Measurements from ENCODE around the gene PDCD2L.
"Not testable (repeated sequence)": the region's sequence is repeated elsewhere in the genome, so short reads cannot be mapped to it uniquely, and the experiment has no call there.

The PDCD2L gene

GRCh38 chr19:34411216-34411615 is 7.0 kb downstream of the PDCD2L start:
- no peak for DNase-seq (ENCODE audit: low spot score)

DNA sequence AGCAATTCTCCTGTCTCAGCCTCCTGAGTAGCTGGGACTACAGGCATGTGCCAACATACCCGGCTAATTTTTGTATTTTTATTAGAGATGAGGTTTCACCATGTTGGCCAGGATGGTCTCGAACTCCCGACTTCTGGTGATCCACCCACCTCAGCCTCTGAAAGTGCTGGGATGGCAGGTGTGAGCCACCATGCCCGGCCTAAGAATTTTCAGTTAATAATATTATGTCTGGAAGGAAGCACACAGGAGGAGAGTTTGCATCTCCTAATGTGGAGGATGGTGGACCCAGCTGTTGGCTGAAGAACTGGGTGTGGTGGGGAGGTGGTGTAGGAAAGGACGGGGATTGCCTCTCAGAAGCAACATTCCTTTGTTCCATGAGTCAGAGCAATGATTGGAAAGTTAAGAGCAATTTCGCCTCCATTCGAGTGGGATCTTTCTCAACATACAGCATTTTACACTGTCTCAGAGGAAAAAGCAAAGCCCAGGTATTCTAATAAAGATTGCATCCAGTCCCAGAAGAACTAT is 11.9 kb downstream of the PDCD2L start:
- DNase-seq (ENCODE audit: low spot score): no peak

GRCh38 chr19:34418300-34418699 is 14.1 kb downstream of the PDCD2L start:
- no peak for DNase-seq (ENCODE audit: low spot score)

DNA sequence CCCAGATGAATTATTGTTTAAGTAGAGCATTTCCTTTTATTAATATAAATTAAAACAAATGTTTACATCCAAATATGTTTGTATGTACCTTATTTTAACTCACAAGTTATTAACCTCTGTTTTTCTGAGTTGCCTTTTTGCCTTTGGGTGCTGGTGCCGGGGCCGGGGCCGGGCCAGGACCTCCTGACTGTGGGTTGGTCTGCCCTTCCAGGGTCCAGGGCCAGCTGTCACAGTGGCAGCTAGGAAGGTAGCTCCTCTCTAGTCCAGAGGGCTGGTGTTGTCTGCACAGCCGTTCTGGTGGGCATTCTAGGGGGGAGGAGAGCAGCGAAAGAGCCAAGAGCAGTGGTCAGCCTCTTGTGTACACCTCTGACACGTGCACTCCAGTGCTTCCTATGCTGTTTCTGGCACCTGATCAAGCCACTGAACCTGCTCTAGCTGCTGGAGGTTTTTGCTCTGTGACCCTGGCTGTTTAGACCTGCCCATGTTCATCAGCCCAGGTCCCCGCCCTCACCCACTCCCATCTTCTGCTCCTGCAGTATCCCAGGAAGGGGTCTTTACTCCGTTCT is 22.0 kb downstream of the PDCD2L start:
- no peak for DNase-seq (ENCODE audit: low spot score)

DNA sequence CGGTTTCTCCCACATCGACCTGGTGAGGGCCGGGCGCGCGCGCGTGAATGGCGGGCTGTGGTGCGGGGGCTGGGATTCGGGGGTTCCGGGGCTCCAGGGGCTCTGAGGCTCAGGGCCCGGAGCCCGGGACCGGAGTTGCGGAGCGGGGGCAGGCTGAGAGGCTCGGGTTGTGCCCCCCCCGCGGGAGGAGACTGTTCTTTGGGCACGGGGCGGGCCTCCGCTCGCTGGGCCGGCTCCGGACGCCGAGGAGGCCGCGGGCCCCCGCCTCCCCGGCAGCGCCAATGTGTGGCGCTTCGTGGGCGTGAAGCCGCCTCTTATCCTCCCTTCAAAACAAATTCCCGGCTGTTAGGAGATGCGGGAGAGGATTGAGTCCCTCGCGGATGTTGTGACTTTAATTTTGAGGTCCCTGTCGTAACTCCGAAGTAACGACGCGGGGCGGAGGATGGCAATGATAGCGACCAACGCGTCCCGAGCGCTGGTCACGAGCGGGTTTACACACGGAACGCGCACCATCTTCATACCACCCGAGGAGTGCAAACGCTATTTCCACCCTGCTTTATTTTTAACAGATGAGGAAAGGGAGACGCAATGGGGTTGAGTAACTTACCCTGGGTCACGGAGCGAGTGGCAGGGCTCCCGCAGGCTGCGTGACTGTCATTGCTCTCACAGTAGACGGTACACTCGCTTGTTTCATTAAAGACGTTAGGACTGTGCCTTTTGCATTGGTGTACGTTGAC is 24.5 kb downstream of the PDCD2L start:
- peak; percentile 58 for DNase-seq (ENCODE audit: low spot score)

DNA sequence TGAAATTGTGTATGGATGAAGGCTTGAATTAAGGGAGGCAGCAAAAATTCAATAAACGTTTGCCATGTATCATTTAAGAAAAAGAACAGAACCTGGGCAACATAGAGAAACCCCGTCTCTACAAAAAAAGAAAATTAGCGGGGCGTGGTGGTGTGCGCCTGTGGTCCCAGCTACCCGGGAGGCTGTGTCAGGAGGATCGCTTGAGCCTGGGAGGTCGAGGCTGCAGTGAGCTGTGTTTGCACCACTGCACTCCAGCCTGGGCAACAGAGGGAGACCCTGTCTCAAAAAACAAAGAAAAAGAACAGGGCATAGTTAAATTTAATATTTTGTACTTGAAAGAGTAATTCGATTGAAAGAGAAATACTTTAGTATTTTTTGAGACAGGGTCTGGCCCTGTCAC is 25.4 kb downstream of the PDCD2L start:
- DNase-seq (ENCODE audit: low spot score): no peak

DNA sequence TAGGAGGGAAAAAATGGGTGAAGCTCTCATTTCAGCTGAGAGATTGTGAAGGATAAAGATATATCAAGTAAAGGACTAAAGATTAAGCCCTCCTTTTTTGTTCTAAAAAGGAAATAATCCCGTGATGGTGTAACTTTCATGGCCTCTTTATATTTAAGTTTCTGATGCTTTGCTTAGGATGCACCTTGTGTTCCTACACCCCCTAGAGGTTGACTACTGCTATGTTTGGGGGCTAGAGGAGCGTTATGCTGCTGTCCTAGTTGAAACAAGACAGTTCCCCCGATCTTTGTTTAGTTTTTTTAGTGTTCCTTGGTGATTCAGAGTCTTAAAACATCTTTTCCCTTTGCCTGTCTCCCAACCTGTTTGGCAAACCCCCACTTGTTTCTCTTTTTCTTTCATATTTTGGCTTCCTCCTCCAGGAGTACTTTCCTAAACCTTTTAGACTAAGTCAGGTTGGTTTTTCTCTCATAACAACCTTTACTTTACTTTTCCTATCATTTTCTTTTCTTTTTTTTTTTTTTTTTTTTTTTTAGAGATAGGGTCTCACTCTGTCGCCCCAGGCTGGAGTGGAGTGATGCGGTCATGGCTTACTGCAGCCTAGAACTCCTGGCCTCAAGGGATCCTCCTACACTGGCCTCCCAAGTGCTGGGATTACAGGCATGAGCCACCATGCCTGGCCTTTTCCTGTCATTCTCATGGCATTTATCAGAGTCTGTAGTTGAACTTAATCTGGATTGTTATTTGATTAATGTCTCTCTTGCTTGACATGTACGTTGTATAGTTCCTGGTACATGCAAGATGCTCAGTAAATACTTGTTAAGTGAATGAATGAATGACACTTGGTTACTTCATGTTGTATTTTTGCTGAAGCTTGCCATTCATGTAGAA is 26.8 kb downstream of the PDCD2L start:
- DNase-seq (ENCODE audit: low spot score): peak; percentile 59

GRCh38 chr19:34431681-34432402 is 27.6 kb downstream of the PDCD2L start:
- DNase-seq (ENCODE audit: low spot score): no peak

DNA sequence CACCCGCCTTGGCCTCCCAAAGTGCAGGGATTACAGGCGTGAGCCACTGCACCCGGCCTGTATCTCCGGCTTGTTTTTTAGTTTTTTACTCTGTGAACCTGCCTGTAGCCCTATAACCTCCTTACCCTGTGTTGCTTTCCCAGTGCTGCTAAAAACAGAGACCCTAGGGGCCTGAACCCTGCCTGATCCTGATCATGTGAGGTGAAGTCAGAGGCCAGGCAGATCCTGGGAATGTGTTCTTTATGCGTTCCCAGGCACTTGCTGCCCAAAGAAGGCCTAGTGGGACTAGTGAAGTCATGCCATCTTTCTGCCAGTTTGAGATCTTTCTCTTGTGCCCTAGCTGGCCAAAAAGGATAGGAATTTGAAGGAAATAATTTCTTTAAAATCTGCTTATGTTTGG is 28.6 kb downstream of the PDCD2L start:
- DNase-seq (ENCODE audit: low spot score): no peak

GRCh38 chr19:34436716-34437115 is 32.5 kb downstream of the PDCD2L start:
- DNase-seq (ENCODE audit: low spot score): no peak

DNA sequence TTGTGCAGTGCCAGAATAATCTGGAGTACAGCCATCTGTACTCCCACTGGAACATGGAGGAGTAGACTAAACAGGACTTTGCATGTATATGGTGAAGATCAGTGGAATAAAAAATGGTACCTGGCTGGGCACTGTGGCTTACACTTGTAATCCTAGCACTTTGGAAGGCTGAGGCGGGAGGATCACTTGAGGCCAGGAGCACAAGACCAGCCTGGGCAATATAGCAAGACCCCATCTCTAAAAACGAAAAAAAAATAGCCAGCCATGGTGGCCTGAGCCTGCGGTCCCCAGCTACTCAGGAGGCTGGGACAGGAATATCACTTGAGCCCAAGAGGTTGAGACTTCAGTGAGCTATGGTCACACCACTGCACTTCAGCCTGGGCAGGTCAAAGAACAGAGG is 44.0 kb downstream of the PDCD2L start:
- DNase-seq (ENCODE audit: low spot score): no peak

DNA sequence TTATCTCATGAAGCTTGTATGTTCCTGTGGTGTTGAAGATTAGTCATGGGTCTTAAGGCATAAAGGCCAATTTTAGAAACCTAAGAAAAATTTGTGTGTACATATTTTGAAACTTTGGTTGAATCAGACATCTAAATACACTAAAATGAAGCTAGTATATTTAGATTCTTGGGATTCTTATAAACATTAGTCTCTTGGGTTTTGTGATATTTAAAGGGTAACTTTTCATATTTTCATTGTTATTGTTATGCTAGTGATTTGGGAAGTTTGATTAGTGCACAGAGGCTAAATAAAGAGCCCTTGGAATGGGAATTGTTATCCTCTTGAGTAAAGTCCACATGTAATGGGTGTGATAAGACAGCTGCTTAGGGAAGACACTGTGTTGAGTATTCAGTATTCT is 48.5 kb downstream of the PDCD2L start:
- DNase-seq (ENCODE audit: low spot score): no peak

GRCh38 chr19:34454091-34454490 is 49.9 kb downstream of the PDCD2L start:
- DNase-seq (ENCODE audit: low spot score): no peak

- DNase-seq (ENCODE audit: low spot score): no peak
Measured at GRCh38 chr19:34454685-34455084, 50.5 kb downstream of the PDCD2L start.

DNA sequence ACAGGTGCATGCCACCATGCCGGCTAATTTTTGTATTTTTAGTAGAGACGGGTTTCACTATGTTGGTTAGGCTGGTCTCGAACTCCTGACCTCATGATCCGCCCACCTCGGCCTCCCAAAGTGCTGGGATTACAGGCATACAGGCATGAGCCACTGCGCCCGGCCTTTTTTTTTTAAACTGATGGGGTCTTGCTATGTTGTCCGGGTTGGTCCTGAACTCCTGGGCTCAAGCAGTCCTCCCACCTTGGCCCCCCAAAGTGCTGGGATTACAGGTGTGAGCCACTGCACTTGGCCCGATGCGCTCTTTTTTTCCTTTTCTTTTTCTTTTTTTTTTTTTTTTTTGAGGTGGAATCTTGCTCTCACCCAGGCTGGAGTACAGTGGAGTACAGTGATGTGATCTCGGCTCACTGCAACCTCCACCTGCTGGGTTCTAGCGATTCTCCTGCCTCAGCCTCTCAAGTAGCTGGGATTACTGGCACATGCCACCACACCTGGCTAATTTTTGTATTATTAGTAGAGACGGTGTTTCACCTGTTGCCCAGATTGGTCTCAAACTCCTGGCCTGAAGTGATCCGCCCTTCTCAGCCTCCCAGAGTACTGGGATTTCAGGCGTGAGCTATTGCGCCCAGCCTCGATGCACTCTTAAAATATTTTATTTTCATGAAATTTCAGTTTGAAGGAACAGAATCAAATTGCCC is 51.7 kb downstream of the PDCD2L start:
- DNase-seq (ENCODE audit: low spot score): not testable (repeated sequence)

DNA sequence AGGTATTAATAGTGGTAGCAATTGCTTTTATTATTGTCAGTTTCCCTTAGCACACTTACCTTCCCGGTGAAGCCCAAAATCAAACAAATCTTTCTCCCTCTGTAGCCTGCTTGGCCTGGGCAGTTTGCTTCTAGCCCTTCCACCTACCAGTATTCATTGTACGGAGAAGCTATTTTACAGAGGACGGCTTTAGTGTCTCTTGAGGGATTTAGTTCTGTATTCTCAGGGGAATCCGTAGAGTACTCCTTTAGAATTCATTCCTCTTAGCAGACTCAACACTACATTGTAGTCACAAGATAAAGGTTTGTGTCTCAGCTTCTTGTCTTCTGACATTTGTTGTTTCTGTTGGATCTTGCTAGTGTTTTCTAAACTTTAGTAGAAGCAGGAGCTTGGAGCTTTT is 53.2 kb downstream of the PDCD2L start:
- DNase-seq (ENCODE audit: low spot score): no peak

DNA sequence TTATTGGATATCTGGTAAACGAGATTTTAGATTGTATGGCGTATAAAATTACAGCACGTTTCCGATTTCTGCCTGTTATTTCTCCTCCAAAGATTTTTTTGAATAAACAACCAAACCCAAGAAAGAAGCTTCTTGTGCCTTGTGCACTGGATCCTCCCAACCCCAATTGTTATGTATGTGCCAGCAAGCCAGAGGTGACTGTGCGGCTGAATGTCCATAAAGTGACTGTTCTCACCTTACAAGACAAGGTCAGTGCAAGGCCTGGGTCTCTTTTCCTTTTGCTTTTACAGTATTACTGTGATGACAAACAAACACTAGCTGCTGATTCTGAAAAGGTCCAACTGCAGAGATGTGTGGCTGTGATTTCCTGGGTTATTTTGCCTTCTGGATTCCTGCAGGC is 54.5 kb downstream of the PDCD2L start:
- DNase-seq (ENCODE audit: low spot score): no peak

DNA sequence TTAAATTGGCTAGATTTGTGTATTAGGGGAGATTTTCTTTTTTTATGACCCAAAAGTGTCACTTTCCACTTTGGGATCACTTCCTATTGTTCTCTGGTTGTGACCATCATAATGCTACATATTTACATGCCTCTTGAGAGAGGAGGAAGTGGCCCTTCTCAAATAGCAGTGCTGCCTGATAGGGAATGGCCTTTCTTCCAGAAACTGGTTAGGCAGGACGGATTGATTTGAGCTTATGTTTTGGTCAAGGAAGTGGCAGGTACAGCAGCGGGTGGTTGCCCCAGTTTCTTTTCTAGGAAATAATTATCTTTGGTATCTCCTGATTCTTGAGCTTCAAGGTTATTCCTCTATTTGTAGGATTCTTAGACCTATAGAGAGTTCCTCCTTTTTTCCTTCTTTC is 55.4 kb downstream of the PDCD2L start:
- DNase-seq (ENCODE audit: low spot score): no peak

DNA sequence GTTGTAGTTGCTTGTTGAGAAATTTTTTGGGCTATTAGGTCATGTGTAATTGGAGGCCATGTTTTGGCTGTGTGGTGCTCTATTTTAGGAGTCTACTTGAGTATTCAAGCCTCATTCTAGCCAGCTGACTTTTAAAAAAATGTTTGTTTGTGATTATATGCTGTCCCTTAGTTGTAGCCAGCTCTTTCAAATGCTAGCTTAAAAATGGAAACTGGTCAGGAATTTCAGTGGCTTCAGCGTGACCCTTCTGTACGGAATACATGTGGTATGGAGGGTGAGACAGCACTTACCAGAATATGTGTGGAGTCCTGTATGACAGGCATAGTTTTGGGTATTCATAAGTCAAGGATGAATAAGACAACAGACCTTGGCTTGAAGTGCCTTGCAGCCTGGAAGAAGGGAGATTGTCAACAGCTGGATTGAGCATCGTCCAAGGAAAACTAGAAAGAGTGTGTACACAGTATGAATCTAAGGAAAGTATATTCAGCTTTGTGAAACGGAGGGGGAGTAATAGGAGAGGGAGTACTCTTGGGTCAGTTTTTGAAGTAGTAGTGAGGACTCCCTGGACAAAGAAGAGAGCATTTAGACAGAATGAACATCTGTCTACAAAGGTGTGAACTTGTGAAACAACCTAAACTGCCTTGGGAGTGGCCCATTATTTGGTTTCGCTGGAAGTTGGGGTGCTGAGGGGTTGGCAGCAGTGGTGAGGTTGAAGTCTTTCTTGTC is 57.3 kb downstream of the PDCD2L start:
- no peak for DNase-seq (ENCODE audit: low spot score)

DNA sequence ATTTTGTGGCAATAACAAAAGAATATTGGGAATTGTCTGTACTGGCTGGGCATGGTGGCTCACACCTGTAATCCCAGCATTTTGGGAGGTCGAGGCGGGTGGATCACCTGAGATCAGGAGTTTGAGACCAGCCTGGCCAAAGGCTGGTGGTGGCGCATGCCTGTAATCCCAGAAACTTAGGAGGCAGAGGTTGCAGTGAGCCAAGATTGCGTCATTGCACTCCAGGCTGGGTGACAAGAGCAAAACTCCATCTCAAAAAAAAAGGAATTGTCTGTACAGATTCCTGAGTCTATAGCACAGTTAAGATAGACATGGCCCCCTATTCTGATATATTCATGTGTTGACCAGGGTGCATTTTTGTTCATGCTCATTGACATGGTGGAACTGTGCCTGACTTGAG is 60.6 kb downstream of the PDCD2L start:
- not testable (repeated sequence) for DNase-seq (ENCODE audit: low spot score)

DNA sequence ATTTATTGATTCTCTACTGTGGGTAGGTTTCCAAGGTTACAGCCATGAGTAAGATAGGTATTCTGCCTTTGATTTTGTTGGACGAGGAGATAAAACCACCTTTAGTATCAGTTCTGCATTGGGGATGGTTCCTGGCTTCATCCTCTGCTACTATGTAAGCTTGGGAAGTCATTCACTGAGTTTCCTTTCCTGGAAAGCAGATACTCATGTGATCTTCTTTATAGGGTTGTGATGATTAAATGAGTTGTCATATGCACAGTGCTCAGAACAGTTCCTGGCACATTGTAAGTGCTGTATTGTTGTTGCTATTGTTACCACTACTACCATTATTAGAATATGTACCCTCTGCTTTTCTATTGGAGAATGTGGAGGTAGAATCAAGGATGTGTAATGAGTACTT is 64.2 kb downstream of the PDCD2L start:
- DNase-seq (ENCODE audit: low spot score): no peak
